Stimulated activated naive CD8-positive, alpha-beta T cell treated with anti-CD3 and anti-CD28 coated beads, Interleukin-15, Interleukin-2, amounts not matched to agents 100 U/mL and 50 U/mL, for 24 hours (primary cell): ENCODE data around the gene PRSS23.
"Not testable (repeated sequence)": the region's sequence is repeated elsewhere in the genome, so short reads cannot be mapped to it uniquely, and the experiment has no call there.

Source experiments
- ATAC-seq: fragments of 150-1000 bp; cut with Tn5 transposase; one replicate; pipeline ENCODE4 v1.10.0; 2021
- DNase-seq: peaks from one replicate; pipeline ENCODE4 v3.0.0; 2021

Gene PRSS23

GRCh38 chr11:86800076-86800959, at the start of gene PRSS23:
PRSS23 (plus strand) TSS chr11:86800542; CDS start chr11:86807644, 7,102 bp downstream.
- ATAC-seq, result peak; percentile 61
- peak; percentile 50 for DNase-seq

GRCh38 chr11:86753459-86753858, 46.9 kb upstream of the PRSS23 start:
- DNase-seq, result no peak
- ATAC-seq, result no peak

GRCh38 chr11:86755146-86755545, 45.2 kb upstream of the PRSS23 start:
- DNase-seq, result no peak
- ATAC-seq, result no peak

- no peak for ATAC-seq
These were observed 42.2 kb upstream of the PRSS23 start for GRCh38 chr11:86758171-86758570.

GRCh38 chr11:86760577-86760976, 39.8 kb upstream of the PRSS23 start:
- DNase-seq, result no peak
- no peak for ATAC-seq

More at GRCh38 chr11:86758171-86758570, 42.2 kb upstream of the PRSS23 start:
- no peak for DNase-seq

GRCh38 chr11:86761978-86762377, 38.4 kb upstream of the PRSS23 start:
- ATAC-seq (no peak), DNase-seq (no peak)

GRCh38 chr11:86765203-86765602, 35.1 kb upstream of the PRSS23 start:
- DNase-seq (no peak), ATAC-seq (no peak)

- ATAC-seq (no peak), DNase-seq (no peak)
These were observed 34.5 kb upstream of the PRSS23 start for GRCh38 chr11:86765878-86766277.

- no peak for DNase-seq
- ATAC-seq, result no peak
These were observed 31.1 kb upstream of the PRSS23 start for GRCh38 chr11:86769219-86769618.

GRCh38 chr11:86770473-86771027, 29.8 kb upstream of the PRSS23 start:
- not testable (repeated sequence) for ATAC-seq, DNase-seq

- ATAC-seq (no peak), DNase-seq (no peak)
These were observed 27.3 kb upstream of the PRSS23 start for GRCh38 chr11:86772999-86773398.

- DNase-seq (no peak), ATAC-seq (no peak)
These were observed 26.7 kb upstream of the PRSS23 start for GRCh38 chr11:86773513-86774252.

GRCh38 chr11:86774417-86774816, 25.9 kb upstream of the PRSS23 start:
- DNase-seq, result no peak
- no peak for ATAC-seq

- no peak for ATAC-seq
- DNase-seq, result no peak
These were observed 25.0 kb upstream of the PRSS23 start for GRCh38 chr11:86775361-86775760.

- DNase-seq (no peak), ATAC-seq (no peak)
These were observed 18.8 kb upstream of the PRSS23 start for GRCh38 chr11:86781546-86781945.

- ATAC-seq, result no peak
- DNase-seq, result no peak
These were observed 17.6 kb upstream of the PRSS23 start for GRCh38 chr11:86782742-86783141.

GRCh38 chr11:86783661-86784060, 16.7 kb upstream of the PRSS23 start:
- DNase-seq (no peak), ATAC-seq (no peak)

- no peak for DNase-seq
- no peak for ATAC-seq
These were observed 16.1 kb upstream of the PRSS23 start for GRCh38 chr11:86784241-86784681.

- no peak for ATAC-seq
- no peak for DNase-seq
These were observed 14.8 kb upstream of the PRSS23 start for GRCh38 chr11:86785576-86785975.

GRCh38 chr11:86787018-86787536, 13.3 kb upstream of the PRSS23 start:
- no peak for DNase-seq
- ATAC-seq, result no peak

GRCh38 chr11:86787656-86788055, 12.7 kb upstream of the PRSS23 start:
- ATAC-seq, result no peak
- no peak for DNase-seq

- DNase-seq, result no peak
- no peak for ATAC-seq
These were observed 10.1 kb upstream of the PRSS23 start for GRCh38 chr11:86790195-86790725.
